Mesenteric fat pad (tissue), 1 donor: Measurements from ENCODE around the gene PARN. TPM values are rescaled to one million over a fixed set of nuclear protein-coding genes. Genes with fewer than 3 reads are reported as not detected.

Source experiments
- DNase-seq: peaks from one replicate; pipeline ENCODE4 v3.0.0-alpha.2; 2020; ENCODE audit warnings: low spot score
- total RNA-seq: library from RNA; stranded (reverse); fragmentation: NEBNext Ultra II Directional; extraction: Animal tissue kit (Norgen Biotek cat#: 25700); gene quantifications from one replicate; pipeline ENCODE4 v1.2.1, GENCODE V29; 2021
- donor health status: DM: yes; HTN: yes; CAD: no.

PARN gene
- total RNA-seq, 1 donor from 2014 or later, result 23.3 TPM

DNA sequence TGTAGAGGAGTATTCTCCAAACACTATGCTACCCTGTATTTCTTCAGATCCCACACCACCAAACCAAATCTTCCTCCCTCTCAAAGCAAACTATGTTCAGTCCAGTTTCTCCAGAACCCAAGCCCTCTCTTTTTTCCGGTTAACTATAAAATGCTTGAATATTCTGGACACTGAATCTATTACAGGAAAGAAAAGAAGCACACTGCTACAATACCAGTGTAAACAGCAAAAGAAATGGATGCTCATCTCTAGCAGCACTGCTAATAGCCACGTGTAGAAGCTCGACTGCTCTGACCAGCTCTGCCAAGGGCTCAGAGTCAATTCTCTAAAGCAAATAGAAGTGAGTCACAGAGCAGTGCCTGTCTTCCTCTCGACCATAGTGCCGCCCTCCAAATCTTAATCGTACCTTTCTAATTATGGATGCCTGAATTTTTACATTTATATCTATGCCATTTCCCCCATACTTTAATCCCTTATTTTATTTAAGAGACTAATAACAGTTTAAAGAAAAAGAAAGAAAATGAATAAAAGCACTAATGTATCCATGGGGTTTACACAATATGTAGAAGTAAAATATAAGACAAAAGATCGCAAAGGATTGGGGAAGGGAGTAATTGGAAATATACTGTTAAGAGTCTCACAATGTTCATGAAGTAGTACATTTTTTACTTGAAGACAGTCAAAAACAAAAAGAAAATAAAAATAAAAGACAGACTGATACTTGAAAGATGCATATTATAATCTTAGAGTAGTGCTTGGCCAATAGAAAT lies 154.5 kb downstream of the PARN start:
- DNase-seq, result no peak

DNA sequence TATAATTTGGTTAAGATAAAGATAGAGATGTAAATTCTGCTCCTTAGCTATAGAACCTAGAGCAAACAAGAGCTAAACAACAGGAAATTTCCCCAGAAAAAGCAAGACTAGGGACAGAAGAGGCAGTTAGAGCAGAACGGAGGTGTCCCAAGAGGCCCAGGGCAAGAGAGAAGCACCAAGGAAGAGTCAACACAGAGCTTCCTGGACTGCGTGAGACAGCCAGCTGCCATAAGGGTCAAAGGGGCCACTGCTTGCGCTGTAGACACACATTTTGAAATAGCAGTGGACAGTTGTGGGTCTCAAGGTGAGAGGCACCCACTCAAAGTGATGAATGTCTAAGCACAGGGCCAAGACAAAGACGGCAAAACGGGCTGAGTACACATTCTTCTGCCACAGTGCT lies 156.6 kb downstream of the PARN start:
- DNase-seq, result no peak

DNA sequence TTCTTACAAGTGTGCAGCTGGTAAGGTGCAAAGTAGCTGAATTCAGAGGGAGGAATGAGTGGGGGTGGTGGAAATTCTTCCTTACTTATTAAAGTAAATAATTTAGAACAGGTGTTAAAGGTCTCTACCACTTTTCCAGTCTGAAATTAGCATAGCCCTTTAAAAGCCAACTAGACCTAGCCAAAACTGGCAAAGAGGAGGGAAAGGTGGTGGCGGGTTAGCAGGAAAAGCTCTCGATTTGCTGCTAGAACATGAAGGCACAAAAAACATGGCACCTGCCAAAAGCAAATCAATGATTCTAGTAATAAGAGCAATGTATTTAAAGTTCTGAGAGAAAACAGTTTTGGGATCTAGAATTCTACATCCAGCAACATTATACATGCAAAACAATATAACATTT lies 157.7 kb downstream of the PARN start:
- DNase-seq, result no peak

DNA sequence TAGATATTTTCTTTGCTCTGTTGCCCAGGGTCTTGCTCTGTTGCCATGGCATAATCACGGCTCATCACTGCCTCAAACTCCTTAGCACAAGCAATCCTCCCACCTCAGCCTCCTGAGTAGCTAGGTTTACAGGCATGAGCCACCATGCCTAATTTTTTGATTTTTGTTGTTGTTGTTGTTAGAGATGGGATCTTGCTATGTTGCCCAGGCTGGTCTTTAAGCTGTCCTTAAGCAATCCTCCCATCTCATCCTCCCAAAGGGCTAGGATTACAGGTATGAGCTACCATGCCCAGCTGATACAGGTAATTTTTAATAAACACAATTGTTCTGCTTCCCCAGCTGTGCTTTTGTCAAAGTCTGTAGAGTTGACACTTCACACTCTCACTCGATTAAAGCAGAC lies 159.3 kb downstream of the PARN start:
- no peak for DNase-seq

DNA sequence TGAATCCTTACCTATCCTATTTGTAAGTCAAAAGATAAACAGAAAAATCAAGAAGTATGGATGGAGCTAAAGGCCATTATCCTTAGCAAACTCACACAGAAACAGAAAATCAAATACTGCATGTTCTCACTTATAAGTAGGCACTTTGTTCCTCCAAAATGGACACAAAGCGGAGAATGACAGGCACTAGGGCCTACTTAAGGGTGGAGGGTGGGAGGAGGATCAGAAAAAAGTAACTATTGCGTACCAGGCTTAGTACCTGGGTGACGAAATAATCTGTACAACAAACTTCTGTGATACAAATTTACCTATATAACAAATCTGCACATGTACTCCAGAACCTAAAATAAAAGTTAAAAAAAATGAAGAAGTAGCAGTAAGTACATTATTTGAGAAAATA lies 164.3 kb downstream of the PARN start:
- DNase-seq, result no peak

DNA sequence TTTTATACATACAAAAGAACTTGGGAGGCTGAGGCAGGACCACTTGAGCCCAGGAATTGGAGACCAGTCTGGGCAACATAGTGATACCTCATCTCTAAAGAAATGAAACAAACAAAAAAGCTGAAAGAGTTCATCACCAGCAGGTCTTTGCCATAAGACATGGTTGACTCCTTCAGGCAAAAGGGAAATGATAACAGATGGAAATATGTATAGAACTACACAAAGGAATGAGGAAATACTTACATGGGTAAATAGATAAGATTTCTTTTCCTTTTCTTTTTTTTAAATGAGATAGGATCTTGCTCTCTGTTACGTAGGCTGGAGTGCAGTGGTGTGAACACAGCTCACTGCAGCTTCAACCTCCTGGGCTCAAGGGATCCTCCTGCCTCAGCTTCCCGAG lies 165.3 kb downstream of the PARN start:
- DNase-seq, result no peak

DNA sequence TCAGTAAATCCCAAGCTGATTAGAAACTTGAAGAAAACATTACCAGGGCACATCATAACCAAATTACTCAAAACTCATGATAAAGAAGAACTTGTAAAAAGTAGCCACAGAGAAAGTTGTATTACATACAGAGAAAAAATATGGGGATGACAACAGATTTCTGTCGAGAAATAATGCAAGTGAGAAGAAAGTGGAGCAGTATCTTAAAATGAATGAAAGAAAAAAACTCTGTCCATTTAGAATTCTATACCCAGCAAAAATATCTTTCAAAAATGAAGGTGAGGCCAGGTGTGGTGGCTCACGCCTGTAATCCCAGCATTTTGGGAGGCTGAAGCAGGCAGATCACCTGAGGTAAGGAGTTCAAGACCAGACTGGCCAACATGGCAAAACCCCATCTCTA lies 165.9 kb downstream of the PARN start:
- DNase-seq, result no peak

DNA sequence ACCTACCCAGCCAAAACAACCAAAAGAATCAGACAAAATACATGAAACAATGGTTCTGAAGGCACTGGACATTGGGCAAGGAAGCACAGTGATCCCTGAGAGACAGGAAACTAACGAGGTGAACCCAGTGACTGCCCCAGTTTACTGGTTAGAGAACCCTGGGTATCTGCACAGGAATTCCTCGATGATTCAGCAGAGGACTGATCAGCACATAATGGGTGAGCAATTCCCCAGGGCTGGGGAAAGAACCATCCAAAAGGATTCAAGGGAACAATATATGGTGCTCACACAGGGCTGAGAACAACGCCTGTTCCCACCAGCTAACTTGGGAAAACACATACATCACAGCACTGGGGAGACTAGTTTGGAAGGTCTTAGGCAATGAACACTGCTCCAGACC lies 167.2 kb downstream of the PARN start:
- DNase-seq, result no peak

DNA sequence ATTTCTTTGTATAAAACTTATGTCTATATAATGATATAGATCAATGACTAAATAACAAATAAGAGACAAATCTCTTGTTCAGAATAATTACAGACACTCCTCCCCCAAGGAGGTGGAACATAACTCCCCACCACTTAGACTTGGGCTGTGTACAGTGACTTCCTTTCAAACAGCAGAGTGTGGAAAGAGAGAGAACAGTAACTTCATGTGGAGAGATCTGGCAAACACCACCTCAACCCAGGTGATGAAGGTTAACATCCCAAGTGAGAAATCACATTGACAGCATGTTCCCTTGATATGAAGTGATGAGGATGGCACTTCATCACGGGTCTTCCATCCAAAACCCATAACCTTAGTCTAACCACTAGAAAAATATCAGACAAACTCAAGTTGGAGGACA lies 169.3 kb downstream of the PARN start:
- no peak for DNase-seq

DNA sequence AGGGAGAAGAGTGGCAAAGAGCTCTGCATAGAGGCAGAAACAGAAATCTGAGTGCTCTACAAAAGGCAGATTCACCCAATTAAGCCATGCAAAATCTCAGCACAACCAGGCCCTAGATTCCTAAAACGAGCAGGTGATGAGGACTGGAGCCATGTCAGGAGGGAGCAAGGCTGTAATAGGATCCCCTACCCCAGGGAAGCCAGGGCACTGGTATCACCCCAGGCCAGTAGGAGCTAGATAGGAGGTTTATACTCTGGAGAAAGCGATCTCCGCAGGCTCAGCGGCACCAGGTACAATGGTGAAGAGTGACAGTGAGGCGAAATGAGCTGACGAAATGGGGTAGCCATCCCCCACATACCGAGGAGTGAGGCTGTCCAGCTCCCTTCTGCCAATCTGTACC lies 171.5 kb downstream of the PARN start:
- DNase-seq, result no peak

DNA sequence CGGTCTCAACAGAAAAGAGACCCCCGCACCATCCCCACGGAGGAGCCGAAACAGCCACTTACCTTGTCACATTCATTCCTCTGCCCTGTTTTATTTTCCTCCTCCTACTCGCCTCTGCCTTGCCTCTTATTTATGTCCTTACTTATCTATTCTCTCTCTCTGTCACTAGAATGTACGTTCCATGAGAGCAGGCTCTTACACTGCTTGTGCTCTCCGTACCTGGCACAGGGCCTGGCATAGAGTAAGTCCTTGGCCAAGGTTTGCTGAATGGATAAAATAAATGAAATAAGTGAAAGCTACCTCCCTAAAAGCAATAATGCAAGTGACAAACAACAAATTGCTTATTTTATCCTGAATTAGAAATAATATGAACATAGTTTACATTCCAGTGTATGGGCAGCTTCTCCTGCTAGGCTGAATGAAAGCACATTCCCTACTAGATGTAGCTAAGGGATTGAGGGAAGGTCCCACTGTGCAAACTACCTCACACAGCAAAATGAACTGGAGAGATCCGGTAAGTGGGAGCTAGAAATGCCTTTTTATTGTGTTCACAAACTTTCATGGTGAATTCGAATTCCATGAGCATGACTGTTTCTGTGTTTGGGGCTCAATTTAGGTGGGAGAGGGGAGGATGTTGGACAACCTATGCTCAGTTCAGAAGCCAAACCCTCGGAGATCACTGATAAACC lies 173.1 kb downstream of the PARN start:
- DNase-seq, result no peak

DNA sequence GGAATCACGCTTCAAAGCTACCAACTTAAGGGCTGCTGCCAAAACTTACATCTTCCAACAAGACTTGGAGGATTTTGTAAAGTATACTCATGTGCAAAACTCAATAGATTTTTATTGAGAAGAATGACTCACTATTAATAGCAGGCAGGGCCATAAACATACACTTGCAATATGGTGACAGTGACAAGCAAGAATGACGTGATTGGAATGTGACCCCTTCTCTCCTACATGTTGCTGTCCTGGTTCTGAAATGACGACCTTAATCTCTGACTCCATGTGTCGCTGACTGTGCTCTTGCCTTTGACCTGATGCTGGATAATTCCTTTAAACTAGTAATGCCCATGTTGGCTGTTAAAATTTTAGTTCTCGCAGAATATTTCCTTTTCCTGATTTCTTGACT lies 174.5 kb downstream of the PARN start:
- DNase-seq, result no peak

DNA sequence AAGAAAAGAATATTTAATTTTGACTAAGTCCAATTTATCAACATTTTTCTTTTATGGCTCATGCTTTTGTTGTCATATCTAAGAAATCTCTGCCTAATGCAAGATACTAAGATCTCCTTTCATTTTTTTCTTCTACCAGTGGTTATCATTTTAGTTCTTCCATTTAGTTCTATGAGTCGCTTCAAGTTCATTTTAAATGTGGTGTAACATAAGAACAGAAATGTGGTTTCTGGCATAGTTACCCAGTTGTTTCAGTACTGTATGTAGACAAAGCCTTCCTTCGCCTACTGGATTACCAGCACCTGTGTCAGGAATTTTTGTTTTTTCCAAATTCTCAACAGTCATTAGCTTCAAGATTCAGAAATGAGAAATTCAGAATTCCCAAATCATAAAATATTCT lies 175.7 kb downstream of the PARN start:
- DNase-seq, result no peak

DNA sequence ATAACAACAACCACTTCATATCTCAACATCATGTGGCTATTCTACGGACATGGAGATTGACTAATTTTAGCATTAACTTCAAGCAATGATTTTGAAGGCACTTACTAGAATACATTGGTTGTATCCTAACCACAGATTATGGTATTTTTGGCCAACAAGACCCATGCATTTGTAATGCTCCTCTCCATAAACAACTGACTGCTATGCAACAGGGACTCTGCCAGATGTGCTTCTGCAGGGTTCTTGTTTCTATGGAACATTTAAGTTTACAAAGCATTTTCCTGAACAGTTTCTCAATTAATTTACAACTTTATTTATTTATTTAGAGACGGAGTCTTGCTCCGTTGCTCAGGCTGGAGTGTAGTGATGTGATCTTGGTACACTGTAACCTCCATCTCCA lies 178.0 kb downstream of the PARN start:
- no peak for DNase-seq

DNA sequence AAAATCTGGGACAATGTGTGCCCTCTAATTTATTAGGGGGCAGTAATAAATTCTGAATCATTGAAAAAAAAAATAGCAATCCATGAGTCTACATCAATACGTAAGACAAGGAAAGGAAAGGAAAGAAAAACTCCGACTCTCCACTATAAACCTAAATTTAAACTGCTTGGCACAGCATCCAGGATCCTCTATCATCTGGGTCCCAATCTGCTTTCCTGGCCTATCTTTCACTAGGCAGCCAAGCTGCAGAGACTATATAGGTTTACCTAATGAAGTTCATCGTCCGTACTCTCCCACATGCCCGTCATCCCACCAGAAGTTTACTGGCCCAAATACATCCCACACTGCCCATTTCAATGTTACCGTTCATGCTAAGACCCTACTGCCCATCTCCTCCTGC lies 179.2 kb downstream of the PARN start:
- DNase-seq, result no peak

DNA sequence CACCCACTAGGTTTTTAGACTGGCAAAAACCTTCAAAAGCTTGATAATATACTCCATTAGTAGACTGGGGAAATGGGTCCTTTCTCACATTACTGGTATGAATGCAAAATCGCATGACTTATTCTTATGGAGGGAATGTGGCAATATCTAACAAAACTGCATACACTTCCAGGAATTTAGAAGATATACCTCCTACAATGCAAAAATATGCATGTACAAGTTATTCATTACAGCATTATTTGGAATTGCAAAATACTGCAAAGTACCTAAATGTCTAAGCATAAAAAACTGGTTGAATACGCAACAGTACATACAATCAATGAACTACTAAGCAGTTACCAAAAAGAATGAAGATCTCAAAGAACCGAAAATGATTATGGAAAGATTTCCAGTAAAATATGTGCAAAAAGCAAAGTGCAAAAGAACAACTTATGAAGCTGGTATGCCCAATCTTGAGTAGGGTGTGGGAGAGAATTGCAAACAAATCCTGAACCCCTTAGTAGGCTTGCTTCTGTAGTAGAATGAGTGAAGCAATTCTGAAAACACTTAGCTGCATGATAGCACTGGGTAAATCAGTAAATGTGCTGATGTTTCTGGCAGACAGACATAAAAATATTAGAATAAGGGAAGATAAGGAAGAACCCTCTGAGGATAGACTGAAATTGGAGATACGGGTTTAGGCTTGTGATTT lies 180.1 kb downstream of the PARN start:
- DNase-seq, result no peak

DNA sequence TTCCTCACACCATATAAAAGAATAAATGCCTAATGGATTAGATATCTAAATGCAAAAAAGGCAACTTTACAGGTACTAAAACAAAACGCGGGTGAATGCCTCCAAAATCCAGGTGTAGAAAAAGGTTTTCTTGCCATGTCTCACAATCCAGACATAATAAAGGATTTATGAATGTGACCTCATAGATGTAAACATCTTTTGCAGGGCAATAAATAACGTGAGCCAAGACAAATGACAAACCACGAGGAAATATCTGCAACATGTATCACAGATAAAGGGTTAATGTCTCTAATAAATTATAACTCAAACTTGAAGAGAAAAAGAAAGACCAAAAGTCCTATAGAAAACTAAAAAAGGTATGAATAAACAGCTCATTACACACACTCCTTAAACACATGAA lies 180.7 kb downstream of the PARN start:
- DNase-seq, result no peak

DNA sequence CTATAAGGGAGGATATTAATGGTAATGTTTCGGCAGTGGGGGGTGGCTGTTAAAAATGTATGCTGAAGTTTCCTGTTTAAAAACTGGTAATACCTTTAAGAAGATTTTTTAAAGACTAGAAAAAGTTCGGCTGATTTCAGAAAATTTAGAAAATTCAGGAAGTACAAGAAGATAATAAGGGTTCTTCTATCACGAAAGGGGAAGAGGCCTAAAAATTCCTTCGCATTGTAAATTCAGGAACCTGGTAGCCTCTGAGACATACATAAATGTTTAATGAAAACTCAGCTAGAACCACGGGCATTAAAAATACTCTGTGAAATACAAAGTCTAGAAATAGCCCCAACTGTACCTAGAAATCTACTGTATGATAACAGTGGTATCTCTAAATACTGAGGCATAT lies 181.2 kb downstream of the PARN start:
- DNase-seq, result no peak

DNA sequence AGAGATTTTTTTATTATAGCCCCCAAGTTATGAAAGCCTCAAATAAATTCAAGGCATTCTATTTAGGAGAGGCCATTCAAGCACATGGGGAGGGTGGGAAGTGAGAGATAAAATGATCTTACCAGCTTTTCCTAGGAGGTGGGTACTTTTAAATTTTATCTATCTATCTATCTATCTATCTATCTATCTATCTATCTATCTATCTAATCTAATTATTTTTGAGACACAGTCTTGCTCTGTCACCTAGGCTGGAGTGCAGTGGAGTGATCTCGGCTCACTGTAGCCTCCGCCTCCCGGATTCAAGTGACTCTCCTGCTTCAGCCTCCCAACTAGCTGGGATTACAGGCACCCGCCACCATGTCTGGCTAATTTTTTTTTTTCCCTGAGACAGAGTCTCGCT lies 182.3 kb downstream of the PARN start:
- DNase-seq, result no peak

DNA sequence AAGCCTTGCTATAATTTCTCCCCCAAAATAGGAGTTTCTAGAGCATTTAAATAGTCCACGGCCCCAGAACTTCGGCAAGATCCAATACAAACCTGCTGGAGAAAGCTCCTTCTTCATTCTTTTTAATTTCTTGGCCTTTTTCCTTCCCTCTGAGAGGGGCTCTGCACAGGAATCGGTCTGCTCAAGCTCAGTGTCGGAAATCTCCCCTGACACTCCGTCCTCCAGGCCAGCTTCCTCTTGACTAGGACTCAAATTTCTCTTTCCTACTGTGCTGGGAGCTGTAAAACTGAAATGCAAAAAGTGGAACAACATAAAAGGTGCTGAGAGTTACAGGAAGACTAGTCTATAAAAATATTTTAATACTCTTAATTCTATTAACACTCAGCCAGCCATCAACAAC lies 183.3 kb downstream of the PARN start:
- no peak for DNase-seq

DNA sequence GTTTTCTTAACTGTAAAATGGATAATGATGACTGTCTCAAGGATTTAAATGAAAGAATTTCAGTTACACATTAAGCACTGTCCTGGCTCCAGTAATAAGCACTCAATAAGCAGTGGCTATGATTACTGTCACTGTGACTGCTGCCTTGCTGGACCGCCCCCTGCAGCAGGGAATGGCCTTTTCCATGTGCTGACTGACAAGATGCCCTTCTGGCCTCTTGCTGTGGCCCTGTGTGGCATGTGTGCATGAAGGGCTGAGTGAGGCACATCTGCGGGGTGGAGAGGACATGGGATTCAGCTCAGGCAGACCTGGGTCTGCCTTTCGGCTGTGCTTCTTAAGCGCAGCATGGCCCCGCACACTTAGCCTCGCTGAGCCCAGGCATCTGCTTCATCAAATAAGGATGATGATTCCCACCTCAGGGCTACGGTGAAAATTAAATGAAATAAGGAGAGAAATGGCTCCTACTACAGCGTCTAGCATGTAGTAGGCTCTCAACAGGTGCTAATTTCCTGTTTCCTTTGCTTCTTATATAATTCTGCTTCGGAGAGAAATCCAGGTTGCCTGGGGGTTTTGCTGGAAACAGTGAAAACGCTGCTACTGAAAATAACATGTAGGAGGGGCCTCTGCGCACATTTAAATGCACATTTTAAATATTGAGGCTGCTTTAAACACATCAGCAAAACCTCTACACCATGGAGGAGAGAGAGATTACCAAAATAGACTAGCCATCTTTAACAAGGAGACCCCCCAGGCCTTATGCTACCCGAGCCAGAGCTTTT lies 183.9 kb downstream of the PARN start:
- no peak for DNase-seq
